A673 (cell line): ENCODE data around the gene SPRING1.

Experiments used
- CTCF ChIP-seq: fragments of 300-800, 200-600 bp; sonication (generic); conservative IDR thresholded peaks from 2 replicates; pipeline ENCODE4 v1.5.1; 2017; ENCODE audit warnings: low read depth, mild to moderate bottlenecking, antibody characterized with exemption, low read length, moderate library complexity, mixed read lengths
- EZH2 ChIP-seq: fragments of 200-600 bp; sonication (generic); IDR thresholded peaks from 2 replicates; pipeline ENCODE4 v1.6.1; 2017; ENCODE audit warnings: borderline replicate concordance, low read depth, mild to moderate bottlenecking, mixed read lengths, antibody characterized with exemption, low read length; ENCODE audit not compliant: poor library complexity, severe bottlenecking

GRCh38 chr12:116735084-116735483 is 2.8 kb downstream of the SPRING1 start:
- TF ChIP-seq CTCF (no peak), EZH2 (no peak)
